Prostate gland (tissue), 2 donors: Measurements from ENCODE around the gene TEDC2.

ENCODE experiments used
- CTCF ChIP-seq, 4 experiments: fragments of 200-600 bp in 2 of 4; fragments of 450-650 bp in 2 of 4; sonication (generic) in 2 of 4; IDR thresholded peaks; 1 replicate in 3 of 4; 2 replicates in 1 of 4; pipeline ENCODE4 v1.5.1; 2016 to 2019; ENCODE audit warnings: antibody characterized with exemption in 4 of 4, mild to moderate bottlenecking in 2 of 4, moderate library complexity in 2 of 4
- POLR2AphosphoS5 ChIP-seq: sonication (generic); formaldehyde crosslinking; IDR thresholded peaks from one replicate; pipeline ENCODE4 v1.6.1; 2017; ENCODE audit warnings: antibody characterized with exemption

DNA sequence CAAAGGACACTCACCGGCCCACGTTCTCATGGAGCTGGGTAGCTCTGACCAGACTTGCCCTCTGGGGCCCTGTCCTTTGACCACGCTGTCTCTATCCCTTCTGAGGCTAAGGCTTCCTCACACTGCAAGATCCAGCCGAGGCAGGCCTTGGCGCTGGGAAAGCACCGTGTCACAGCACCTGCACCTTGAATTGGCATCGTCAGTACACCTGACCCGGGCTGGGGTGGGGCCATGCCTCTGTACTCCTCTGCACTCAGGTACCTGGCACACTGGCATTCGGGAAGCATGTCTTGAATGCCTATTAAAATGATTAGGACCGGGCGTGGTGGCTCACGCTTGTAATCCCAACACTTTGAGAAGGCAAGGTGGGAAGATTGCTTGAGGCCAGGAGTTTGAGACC lies 21.0 kb downstream of the TEDC2 start:
- TF ChIP-seq CTCF (IDR thresholded peaks at IDR 0.05) (no peak), POLR2AphosphoS5 (no peak)
